GM18951 (cell line): ENCODE results near the gene EAF1.

Experiments used
- POLR2A ChIP-seq: IDR thresholded peaks from 4 replicates; pipeline ENCODE4 v1.6.1; 2011; ENCODE audit warnings: mild to moderate bottlenecking; ENCODE audit not compliant: insufficient read length, insufficient read depth; ENCODE audit errors: extremely low read depth
- in situ Hi-C: fragments of 300-500 bp; cut with MboI; formaldehyde crosslinking; loops from one replicate; pipeline ENCODE4 v1.12.0; 2022; ENCODE audit warnings: low sequenced_read_pairs, mixed read lengths, inconsistent platforms; ENCODE audit not compliant: unreplicated experiment

EAF1 gene

GRCh38 chr3:15427981-15428380 lies 583 bp downstream of the EAF1 start:
- TF ChIP-seq POLR2A: no peak
- in situ Hi-C loops: no loop called here

GRCh38 chr3:15428539-15428938 lies 1.1 kb downstream of the EAF1 start:
- in situ Hi-C loops: no loop called here

GRCh38 chr3:15429080-15429479 lies 1.7 kb downstream of the EAF1 start:
- in situ Hi-C loops: no loop called here
- no peak for TF ChIP-seq POLR2A

More at GRCh38 chr3:15428539-15428938, 1.1 kb downstream of the EAF1 start:
- TF ChIP-seq POLR2A: no peak

- no peak for TF ChIP-seq POLR2A
- in situ Hi-C loops: no loop called here
Observed at GRCh38 chr3:15430624-15431023, 3.2 kb downstream of the EAF1 start.

- in situ Hi-C loops: no loop called here
- TF ChIP-seq POLR2A: no peak
Observed at GRCh38 chr3:15431256-15431837, 3.9 kb downstream of the EAF1 start.

- no peak for TF ChIP-seq POLR2A
- in situ Hi-C loops: no loop called here
Observed at GRCh38 chr3:15433531-15433930, 6.1 kb downstream of the EAF1 start.

GRCh38 chr3:15434756-15435155 lies 7.4 kb downstream of the EAF1 start:
- TF ChIP-seq POLR2A: no peak
- in situ Hi-C loops: no loop called here

GRCh38 chr3:15436246-15436645 lies 8.8 kb downstream of the EAF1 start:
- in situ Hi-C loops: no loop called here
- no peak for TF ChIP-seq POLR2A

- in situ Hi-C loops: no loop called here
- TF ChIP-seq POLR2A: no peak
Observed at GRCh38 chr3:15438983-15439382, 11.6 kb downstream of the EAF1 start.

GRCh38 chr3:15439476-15439875 lies 12.1 kb downstream of the EAF1 start:
- no peak for TF ChIP-seq POLR2A
- in situ Hi-C loops: no loop called here

- in situ Hi-C loops: no loop called here
- TF ChIP-seq POLR2A: no peak
Observed at GRCh38 chr3:15440891-15441290, 13.5 kb downstream of the EAF1 start.

GRCh38 chr3:15443826-15444524 lies 16.6 kb downstream of the EAF1 start:
- in situ Hi-C loops: no loop called here
- no peak for TF ChIP-seq POLR2A

GRCh38 chr3:15449489-15450224 lies 22.3 kb downstream of the EAF1 start:
- no peak for TF ChIP-seq POLR2A

More at GRCh38 chr3:15449489-15450224, 22.3 kb downstream of the EAF1 start:
- in situ Hi-C loops: no loop called here
